GM18909 (cell line): Measurements from ENCODE around the gene CDH23.

ENCODE experiments used
- ATAC-seq: cut with Tn5 transposase; IDR thresholded peaks from one replicate; pipeline ENCODE4 v1.9.1; 2021; ENCODE audit warnings: mild to moderate bottlenecking; ENCODE audit not compliant: unreplicated experiment, poor library complexity

Gene CDH23

GRCh38 chr10:71608819-71609768 is 212.4 kb downstream of the CDH23 start:
- ATAC-seq, result no peak

GRCh38 chr10:71610651-71611050 is 213.9 kb downstream of the CDH23 start:
- no peak for ATAC-seq

GRCh38 chr10:71611131-71611530 is 214.4 kb downstream of the CDH23 start:
- ATAC-seq, result no peak

- ATAC-seq, result no peak
Measured at GRCh38 chr10:71611709-71612422, 215.1 kb downstream of the CDH23 start.

GRCh38 chr10:71613261-71613777 is 216.6 kb downstream of the CDH23 start:
- no peak for ATAC-seq

GRCh38 chr10:71613877-71614276 is 217.2 kb downstream of the CDH23 start:
- ATAC-seq, result no peak

- no peak for ATAC-seq
Measured at GRCh38 chr10:71614946-71615345, 218.2 kb downstream of the CDH23 start.

- ATAC-seq, result no peak
Measured at GRCh38 chr10:71615538-71616329, 219.0 kb downstream of the CDH23 start.

- ATAC-seq, result no peak
Measured at GRCh38 chr10:71616817-71617654, 220.3 kb downstream of the CDH23 start.

- ATAC-seq, result no peak
Measured at GRCh38 chr10:71618176-71618575, 221.5 kb downstream of the CDH23 start.

- ATAC-seq, result no peak
Measured at GRCh38 chr10:71618598-71618997, 221.9 kb downstream of the CDH23 start.

- ATAC-seq, result no peak
Measured at GRCh38 chr10:71620642-71621041, 223.9 kb downstream of the CDH23 start.

GRCh38 chr10:71621231-71622153 is 224.8 kb downstream of the CDH23 start:
- ATAC-seq, result no peak

- ATAC-seq, result no peak
Measured at GRCh38 chr10:71622154-71622526, 225.4 kb downstream of the CDH23 start.

- no peak for ATAC-seq
Measured at GRCh38 chr10:71622616-71623015, 225.9 kb downstream of the CDH23 start.

- ATAC-seq, result no peak
Measured at GRCh38 chr10:71623098-71623985, 226.6 kb downstream of the CDH23 start.

GRCh38 chr10:71623986-71624291 is 227.2 kb downstream of the CDH23 start:
- ATAC-seq, result no peak
